ENCODE data around the gene ESPNL.

ESPNL gene

GRCh38 chr2:238125127-238125885, 25.2 kb downstream of the ESPNL start:
- no peak overlapping the region for H3K4me3 ChIP-seq (ENCODE audit: control insufficient read depth, low read depth, low read length)
- DNase-seq (ENCODE audit: low read depth), result no peak
- no peak for TF ChIP-seq CTCF (conservative IDR thresholded peaks at IDR 0.05; ENCODE audit: control insufficient read depth, insufficient read depth, low read depth, low read length)

GRCh38 chr2:238126338-238126737, 26.2 kb downstream of the ESPNL start:
- no peak for TF ChIP-seq CTCF (conservative IDR thresholded peaks at IDR 0.05; ENCODE audit: control insufficient read depth, insufficient read depth, low read depth, low read length)
- DNase-seq (ENCODE audit: low read depth), result no peak
- H3K4me3 ChIP-seq (ENCODE audit: control insufficient read depth, low read depth, low read length), result no peak overlapping the region

- no peak for DNase-seq (ENCODE audit: low read depth)
- no peak overlapping the region for H3K4me3 ChIP-seq (ENCODE audit: control insufficient read depth, low read depth, low read length)
- no peak for TF ChIP-seq CTCF (conservative IDR thresholded peaks at IDR 0.05; ENCODE audit: control insufficient read depth, insufficient read depth, low read depth, low read length)
These were observed 26.6 kb downstream of the ESPNL start for GRCh38 chr2:238126775-238127164.

- DNase-seq (ENCODE audit: low read depth), result peak; percentile 74
- TF ChIP-seq CTCF (conservative IDR thresholded peaks at IDR 0.05; ENCODE audit: control insufficient read depth, insufficient read depth, low read depth, low read length), result no peak
- H3K4me3 ChIP-seq (ENCODE audit: control insufficient read depth, low read depth, low read length), result peak overlapping the region; percentile 40
These were observed 27.3 kb downstream of the ESPNL start for GRCh38 chr2:238127165-238128060.

- no peak for TF ChIP-seq CTCF (conservative IDR thresholded peaks at IDR 0.05; ENCODE audit: control insufficient read depth, insufficient read depth, low read depth, low read length)
- H3K4me3 ChIP-seq (ENCODE audit: control insufficient read depth, low read depth, low read length), result peak overlapping the region; percentile 40
- peak; percentile 16 for DNase-seq (ENCODE audit: low read depth)
These were observed 27.9 kb downstream of the ESPNL start for GRCh38 chr2:238128061-238128440.

- DNase-seq (ENCODE audit: low read depth), result no peak
- no peak overlapping the region for H3K4me3 ChIP-seq (ENCODE audit: control insufficient read depth, low read depth, low read length)
- TF ChIP-seq CTCF (conservative IDR thresholded peaks at IDR 0.05; ENCODE audit: control insufficient read depth, insufficient read depth, low read depth, low read length), result no peak
These were observed 28.4 kb downstream of the ESPNL start for GRCh38 chr2:238128534-238129001.

Measured in fibroblast of mammary gland (primary cell).